ENCODE measurements around the gene GAA.

- TF ChIP-seq, protein P1, sequence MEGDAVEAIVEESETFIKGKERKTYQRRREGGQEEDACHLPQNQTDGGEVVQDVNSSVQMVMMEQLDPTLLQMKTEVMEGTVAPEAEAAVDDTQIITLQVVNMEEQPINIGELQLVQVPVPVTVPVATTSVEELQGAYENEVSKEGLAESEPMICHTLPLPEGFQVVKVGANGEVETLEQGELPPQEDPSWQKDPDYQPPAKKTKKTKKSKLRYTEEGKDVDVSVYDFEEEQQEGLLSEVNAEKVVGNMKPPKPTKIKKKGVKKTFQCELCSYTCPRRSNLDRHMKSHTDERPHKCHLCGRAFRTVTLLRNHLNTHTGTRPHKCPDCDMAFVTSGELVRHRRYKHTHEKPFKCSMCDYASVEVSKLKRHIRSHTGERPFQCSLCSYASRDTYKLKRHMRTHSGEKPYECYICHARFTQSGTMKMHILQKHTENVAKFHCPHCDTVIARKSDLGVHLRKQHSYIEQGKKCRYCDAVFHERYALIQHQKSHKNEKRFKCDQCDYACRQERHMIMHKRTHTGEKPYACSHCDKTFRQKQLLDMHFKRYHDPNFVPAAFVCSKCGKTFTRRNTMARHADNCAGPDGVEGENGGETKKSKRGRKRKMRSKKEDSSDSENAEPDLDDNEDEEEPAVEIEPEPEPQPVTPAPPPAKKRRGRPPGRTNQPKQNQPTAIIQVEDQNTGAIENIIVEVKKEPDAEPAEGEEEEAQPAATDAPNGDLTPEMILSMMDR (IDR thresholded peaks at IDR 0.05), result no peak
- no peak for TF ChIP-seq POLR2A (IDR thresholded peaks at IDR 0.05)
Observed at GRCh38 chr17:80119271-80119791, 17.9 kb downstream of the GAA start.
